GM03348 (cell line): ENCODE data around the gene MAT1A.
"Not testable (repeated sequence)": the region's sequence is repeated elsewhere in the genome, so short reads cannot be mapped to it uniquely, and the experiment has no call there.

Experiments
- DNase-seq: peaks from one replicate; pipeline ENCODE4 v3.0.0; 2012; ENCODE audit warnings: low spot score

MAT1A gene

GRCh38 chr10:80264081-80265056 is 25.1 kb downstream of the MAT1A start:
- no peak for DNase-seq

GRCh38 chr10:80261316-80262030 is 28.0 kb downstream of the MAT1A start:
- no peak for DNase-seq

- peak; percentile 70 for DNase-seq
These were observed 28.9 kb downstream of the MAT1A start for GRCh38 chr10:80260295-80261243.

GRCh38 chr10:80259405-80259871 is 30.0 kb downstream of the MAT1A start:
- no peak for DNase-seq

GRCh38 chr10:80256798-80257197 is 32.7 kb downstream of the MAT1A start:
- not testable (repeated sequence) for DNase-seq

- DNase-seq = not testable (repeated sequence)
These were observed 34.7 kb downstream of the MAT1A start for GRCh38 chr10:80254726-80255125.

- DNase-seq = not testable (repeated sequence)
These were observed 35.5 kb downstream of the MAT1A start for GRCh38 chr10:80253963-80254271.

- DNase-seq = no peak
These were observed 36.0 kb downstream of the MAT1A start for GRCh38 chr10:80253266-80253962.

GRCh38 chr10:80252296-80252887 is 37.1 kb downstream of the MAT1A start:
- DNase-seq = no peak

GRCh38 chr10:80251703-80252280 is 37.7 kb downstream of the MAT1A start:
- not testable (repeated sequence) for DNase-seq

GRCh38 chr10:80250399-80250798 is 39.1 kb downstream of the MAT1A start:
- DNase-seq = not testable (repeated sequence)

- not testable (repeated sequence) for DNase-seq
These were observed 39.6 kb downstream of the MAT1A start for GRCh38 chr10:80249906-80250305.

GRCh38 chr10:80247611-80248010 is 41.8 kb downstream of the MAT1A start:
- not testable (repeated sequence) for DNase-seq

GRCh38 chr10:80244371-80244770 is 45.1 kb downstream of the MAT1A start:
- not testable (repeated sequence) for DNase-seq

- DNase-seq = not testable (repeated sequence)
These were observed 47.1 kb downstream of the MAT1A start for GRCh38 chr10:80242341-80242740.

GRCh38 chr10:80236457-80236856 is 53.0 kb downstream of the MAT1A start:
- DNase-seq = not testable (repeated sequence)

- DNase-seq = not testable (repeated sequence)
These were observed 54.9 kb downstream of the MAT1A start for GRCh38 chr10:80234331-80235235.

GRCh38 chr10:80233871-80234270 is 55.6 kb downstream of the MAT1A start:
- not testable (repeated sequence) for DNase-seq

GRCh38 chr10:80226723-80227122 is 62.7 kb downstream of the MAT1A start:
- not testable (repeated sequence) for DNase-seq
